Ovary (tissue), 3 donors: ENCODE measurements around the gene AKNAD1.

Experiments used
- CTCF ChIP-seq, 3 donors: fragments of 450-650 bp in 2 of 3; fragments of 200-600 bp in 1 of 3; IDR thresholded peaks; one replicate each; pipeline versions ENCODE4 v1.5.1 to v1.8.0; 2016 to 2022; ENCODE audit warnings: antibody characterized with exemption in 3 of 3, mild to moderate bottlenecking in 1 of 3
- EP300 ChIP-seq: sonication (generic); formaldehyde crosslinking; IDR thresholded peaks from one replicate; pipeline ENCODE4 v1.6.1; 2017; ENCODE audit warnings: antibody characterized with exemption
- POLR2A ChIP-seq: fragments of 450-650 bp; IDR thresholded peaks from one replicate; pipeline ENCODE4 v1.6.1; 2017; ENCODE audit warnings: antibody characterized with exemption, mild to moderate bottlenecking, moderate library complexity
- donor health status: DM: no; HTN: no; CAD: no.

GRCh38 chr1:108865316-108865910 is 8.5 kb upstream of the AKNAD1 start:
- TF ChIP-seq CTCF (IDR thresholded peaks at IDR 0.05) (no peak), POLR2A (no peak), EP300 (no peak)
